Smooth muscle cell (in vitro differentiated cells): ENCODE measurements around the gene EXOSC1. TPM values are rescaled to one million over a fixed set of nuclear protein-coding genes. Genes with fewer than 3 reads are reported as not detected.

ENCODE experiments used
- polyA plus RNA-seq: library from polyadenylated mRNA; unstranded; fragments of >200 nt; fragmentation: Nextera tagmentation; extraction: Ambion mirVana; gene quantifications from 2 replicates; pipeline ENCODE4 v1.2.1, GENCODE V29; 2016
- small RNA-seq: library from RNA; depleted of rRNA; stranded (forward); fragments of <200 nt; gene quantifications from one replicate; pipeline ENCODE3, GENCODE V24; 2014
- total RNA-seq: library from RNA; depleted of rRNA; stranded (reverse); fragments of >200 nt; gene quantifications from 2 replicates; pipeline ENCODE4 v1.2.3, GENCODE V29; 2014

EXOSC1 gene
- total and polyA plus RNA-seq, 2 experiments from 2014 or later = 44.9 to 61.5 TPM

Small RNA genes within 50 kb of the gene (small RNA-seq; reads per million reads assigned to genes)
- gene RF00019 = not detected

Other genes starting within 250 kb of the EXOSC1 start
- 15.0 and 20.5 TPM in 2 replicates for gene ARHGAP19, start 153.4 kb downstream of the EXOSC1 start, total RNA-seq
- gene ARHGAP19, start 153.4 kb downstream of the EXOSC1 start, polyA plus RNA-seq = 3.5 and 4.4 TPM in 2 replicates
- gene FRAT1, start 126.7 kb downstream of the EXOSC1 start, total RNA-seq = 0.58 and 1.3 TPM in 2 replicates
- gene FRAT1, start 126.7 kb downstream of the EXOSC1 start, polyA plus RNA-seq = 1.0 and 1.3 TPM in 2 replicates
- gene FRAT2, start 111.3 kb downstream of the EXOSC1 start, total RNA-seq = 4.0 and 4.8 TPM in 2 replicates
- gene FRAT2, start 111.3 kb downstream of the EXOSC1 start, polyA plus RNA-seq = 5.9 and 7.7 TPM in 2 replicates
- gene RRP12, start 44.7 kb downstream of the EXOSC1 start, total RNA-seq = 15.9 and 18.8 TPM in 2 replicates
- 14.1 and 21.7 TPM in 2 replicates for gene RRP12, start 44.7 kb downstream of the EXOSC1 start, polyA plus RNA-seq
- gene PGAM1, start 19.8 kb downstream of the EXOSC1 start, total RNA-seq = 725 and 787 TPM in 2 replicates
- 921 and 957 TPM in 2 replicates for gene PGAM1, start 19.8 kb downstream of the EXOSC1 start, polyA plus RNA-seq
- 48.5 and 50.3 TPM in 2 replicates for gene ZDHHC16, start 169 bp upstream of the EXOSC1 start, total RNA-seq
- gene ZDHHC16, start 169 bp upstream of the EXOSC1 start, polyA plus RNA-seq = 73.3 and 81.1 TPM in 2 replicates
- gene MMS19, start 52.4 kb upstream of the EXOSC1 start, total RNA-seq = 97.9 and 125 TPM in 2 replicates
- gene MMS19, start 52.4 kb upstream of the EXOSC1 start, polyA plus RNA-seq = 76.8 and 81.4 TPM in 2 replicates
- gene UBTD1, start 52.9 kb upstream of the EXOSC1 start, total RNA-seq = 26.5 and 27.1 TPM in 2 replicates
- gene UBTD1, start 52.9 kb upstream of the EXOSC1 start, polyA plus RNA-seq = 59.9 and 61.5 TPM in 2 replicates
- gene ANKRD2, start 126.8 kb upstream of the EXOSC1 start, total RNA-seq = not detected in 2 replicates
- 0.30 TPM in 1 of 2 replicates, not detected in the other for gene ANKRD2, start 126.8 kb upstream of the EXOSC1 start, polyA plus RNA-seq
- gene HOGA1, start 138.4 kb upstream of the EXOSC1 start, total RNA-seq = not detected in 2 replicates
- 0.10 TPM in 1 of 2 replicates, not detected in the other for gene HOGA1, start 138.4 kb upstream of the EXOSC1 start, polyA plus RNA-seq
- gene C10orf62, start 143.7 kb upstream of the EXOSC1 start, total RNA-seq = not detected in 2 replicates
- not detected in 2 replicates for gene C10orf62, start 143.7 kb upstream of the EXOSC1 start, polyA plus RNA-seq
- 2.9 and 9.3 TPM in 2 replicates for gene MORN4, start 187.5 kb upstream of the EXOSC1 start, total RNA-seq
- 11.3 and 16.8 TPM in 2 replicates for gene MORN4, start 187.5 kb upstream of the EXOSC1 start, polyA plus RNA-seq
- 20.8 and 23.4 TPM in 2 replicates for gene PI4K2A, start 194.7 kb upstream of the EXOSC1 start, total RNA-seq
- 20.4 and 21.0 TPM in 2 replicates for gene PI4K2A, start 194.7 kb upstream of the EXOSC1 start, polyA plus RNA-seq
- gene AVPI1, start 241.2 kb upstream of the EXOSC1 start, total RNA-seq = 14.9 and 23.8 TPM in 2 replicates
- 26.9 and 32.5 TPM in 2 replicates for gene AVPI1, start 241.2 kb upstream of the EXOSC1 start, polyA plus RNA-seq